ENCODE measurements around the gene IL13RA2.

The IL13RA2 gene

GRCh38 chrX:114985967-114986592, 31.3 kb downstream of the IL13RA2 start:
- no peak for FAIRE-seq

- FAIRE-seq = no peak
Measured at GRCh38 chrX:114976292-114976691, 41.1 kb downstream of the IL13RA2 start.

- no peak for FAIRE-seq
Measured at GRCh38 chrX:114973013-114973412, 44.4 kb downstream of the IL13RA2 start.

GRCh38 chrX:114970806-114971205, 46.6 kb downstream of the IL13RA2 start:
- no peak for FAIRE-seq

GRCh38 chrX:114964374-114964773, 53.0 kb downstream of the IL13RA2 start:
- no peak for FAIRE-seq

- FAIRE-seq = no peak
Measured at GRCh38 chrX:114962209-114962608, 55.2 kb downstream of the IL13RA2 start.

GRCh38 chrX:114959729-114960128, 57.7 kb downstream of the IL13RA2 start:
- FAIRE-seq = peak; percentile 76

All from islet of Langerhans (tissue), 1 donor.